Right ventricle myocardium superior (tissue), 1 donor: ENCODE measurements around the gene ECI1. TPM values are rescaled to one million over a fixed set of nuclear protein-coding genes. Genes with fewer than 3 reads are reported as not detected.

ENCODE experiments used
- ATAC-seq: fragments of 200-7000 bp; cut with Tn5 transposase; one replicate; pipeline ENCODE4 v1.9.1; 2020; ENCODE audit warnings: mild to moderate bottlenecking; ENCODE audit not compliant: poor library complexity
- DNase-seq: peaks from one replicate; pipeline ENCODE4 v3.0.0-alpha.2; 2020
- intact Hi-C: fragments of 100-400 bp; cut with DNase I; formaldehyde crosslinking; loops from one replicate; pipeline ENCODE4 v1.11.2; 2022
- long read RNA-seq: library from polyadenylated mRNA; unstranded; transcript quantifications from one replicate; pipeline ENCODE4 v2.0.0, GENCODE V29; 2021
- total RNA-seq: library from RNA; stranded (reverse); fragmentation: NEBNext Ultra II Directional; extraction: Animal tissue kit (Norgen Biotek cat#: 25700); gene quantifications from one replicate; pipeline ENCODE4 v1.2.1, GENCODE V29; 2021
- donor health status: DM: no; HTN: yes; CAD: no; lungs with severe emphysema.

ECI1 gene, protein sequence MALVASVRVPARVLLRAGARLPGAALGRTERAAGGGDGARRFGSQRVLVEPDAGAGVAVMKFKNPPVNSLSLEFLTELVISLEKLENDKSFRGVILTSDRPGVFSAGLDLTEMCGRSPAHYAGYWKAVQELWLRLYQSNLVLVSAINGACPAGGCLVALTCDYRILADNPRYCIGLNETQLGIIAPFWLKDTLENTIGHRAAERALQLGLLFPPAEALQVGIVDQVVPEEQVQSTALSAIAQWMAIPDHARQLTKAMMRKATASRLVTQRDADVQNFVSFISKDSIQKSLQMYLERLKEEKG
- 215 TPM for total RNA-seq
- long read RNA-seq, transcript ECI1-206 (6 exons, 961 nt) = minor isoform, 18 of 342 reads
- long read RNA-seq, transcript ECI1-201 (7 exons, 1,541 nt) = major isoform, 284 of 342 reads
- long read RNA-seq, partial matches to known transcripts = 27 of 342 reads
- long read RNA-seq, other reads (novel, unspliced or antisense) = 9 of 342 reads

DNA sequence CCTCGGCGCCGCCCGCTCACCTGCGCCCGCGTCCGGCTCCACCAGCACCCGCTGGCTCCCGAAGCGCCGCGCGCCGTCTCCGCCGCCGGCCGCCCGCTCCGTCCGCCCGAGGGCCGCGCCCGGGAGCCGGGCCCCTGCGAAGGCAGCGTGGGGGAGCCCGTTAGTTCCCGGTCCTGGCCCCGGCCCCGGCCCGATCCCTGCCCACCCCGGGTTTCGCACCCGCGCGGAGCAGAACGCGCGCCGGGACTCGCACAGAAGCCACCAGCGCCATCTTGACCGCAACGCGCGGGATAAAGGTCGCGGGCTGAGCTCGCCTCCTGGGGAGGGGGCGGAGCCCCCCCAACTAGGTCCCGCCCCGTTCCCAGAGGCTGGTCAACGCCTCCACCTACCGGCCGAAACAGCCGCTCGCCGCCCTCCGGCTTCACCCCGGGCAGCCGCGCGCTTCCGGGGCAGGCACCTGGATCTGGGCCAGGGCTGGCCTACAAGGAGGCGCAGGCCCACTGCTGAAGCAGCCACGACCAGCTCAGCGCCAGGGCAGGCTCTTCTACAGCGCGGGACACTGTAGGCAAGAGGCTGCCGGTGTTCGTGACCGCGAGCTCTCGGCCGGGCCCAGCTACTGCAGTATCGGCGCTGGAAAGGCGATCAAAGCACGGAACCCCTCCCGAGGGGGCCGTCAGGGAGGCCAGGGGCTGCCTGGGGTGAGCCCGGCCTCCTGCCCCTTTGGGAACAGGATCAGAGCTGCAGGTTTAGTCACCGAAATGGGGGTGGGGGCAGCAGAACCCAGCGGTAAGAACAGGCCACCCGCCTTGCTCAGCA, at the start of gene ECI1:
Gene ECI1, minus strand, starts transcription at position 292 of the 816 bp plus-strand sequence. Its CDS starts 21 bp downstream, at position 271.
- peak; percentile 98 for ATAC-seq
- intact Hi-C loops = no loop called here

DNA sequence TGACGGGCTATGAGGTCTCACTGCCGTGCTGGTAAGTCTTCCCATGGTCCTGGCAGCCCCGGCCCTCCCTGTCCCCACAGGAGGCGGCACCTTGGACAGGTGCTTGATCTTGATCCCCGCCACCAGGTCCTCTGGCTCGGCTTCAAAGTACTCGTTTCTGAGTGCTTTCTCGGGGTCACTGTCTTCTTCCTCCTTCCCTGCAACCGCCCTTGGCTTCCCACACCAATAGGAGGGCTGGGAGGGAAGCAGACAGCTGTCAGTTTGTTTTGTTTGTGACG, 48.5 kb upstream of the ECI1 start:
- no peak for ATAC-seq
- DNase-seq = no peak
- intact Hi-C loops = no loop called here

More for the DNA sequence above, at the start of gene ECI1:
- DNase-seq = peak; percentile 98

DNA sequence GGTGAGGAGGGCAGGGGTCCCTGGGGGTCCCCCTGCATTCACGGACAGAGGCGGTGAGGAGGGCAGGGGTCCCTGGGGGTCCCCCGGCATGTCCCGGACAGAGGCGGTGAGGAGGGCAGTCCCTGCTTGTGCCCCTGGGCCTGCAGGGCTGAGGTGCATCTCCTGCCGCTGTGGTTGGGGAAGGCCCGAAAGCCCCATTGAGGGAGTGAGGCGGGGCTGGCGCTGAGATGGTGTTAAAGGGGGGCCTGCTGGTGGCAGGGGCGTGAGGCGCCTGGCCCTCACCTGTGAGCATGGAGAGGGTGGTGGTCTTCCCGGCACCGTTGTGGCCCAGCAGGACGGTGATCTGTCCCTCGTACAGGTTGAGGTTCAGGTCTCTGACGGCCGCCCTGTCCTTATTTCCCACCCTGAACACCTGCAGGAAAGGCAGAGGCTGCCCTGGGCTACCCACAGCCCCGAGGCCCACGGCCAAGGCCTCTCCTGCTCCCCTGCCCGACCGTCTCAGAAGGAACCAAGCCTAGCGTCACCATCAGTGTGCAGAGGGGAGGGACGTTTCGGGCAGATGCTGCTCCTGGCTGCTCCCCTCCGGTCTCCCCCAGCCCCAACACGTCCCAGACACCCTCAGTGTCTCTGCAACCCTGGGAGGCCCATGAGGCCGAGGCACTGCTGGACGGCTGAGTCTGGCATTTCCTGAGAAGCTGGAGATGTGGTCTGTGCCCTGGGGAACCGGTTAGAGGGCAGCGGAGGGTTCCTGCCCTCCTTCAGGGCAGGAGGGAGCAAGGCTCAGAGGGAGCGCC, 47.9 kb upstream of the ECI1 start:
- intact Hi-C loops = no loop called here
- ATAC-seq (no peak), DNase-seq (no peak)

DNA sequence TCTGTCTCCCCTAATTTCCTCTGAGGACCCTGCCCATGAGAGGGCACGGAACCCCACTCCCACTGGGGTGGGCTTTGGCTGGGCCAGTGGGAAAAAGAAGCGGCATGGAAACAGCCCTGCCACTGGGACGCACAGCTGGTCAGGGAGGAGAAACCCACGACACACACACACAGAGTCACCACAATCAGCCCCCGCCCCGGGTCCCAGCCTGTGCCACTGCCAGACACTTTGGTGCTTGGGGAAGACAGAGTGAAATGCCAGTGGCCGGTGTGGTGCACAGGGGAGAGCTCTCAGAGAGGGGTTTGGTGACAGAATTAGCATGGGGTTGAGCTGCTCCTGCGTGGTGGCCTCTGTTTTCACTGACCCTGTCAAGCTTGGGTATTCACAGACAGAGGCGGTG, 47.2 kb upstream of the ECI1 start:
- intact Hi-C loops = no loop called here
- ATAC-seq = no peak
- no peak for DNase-seq

DNA sequence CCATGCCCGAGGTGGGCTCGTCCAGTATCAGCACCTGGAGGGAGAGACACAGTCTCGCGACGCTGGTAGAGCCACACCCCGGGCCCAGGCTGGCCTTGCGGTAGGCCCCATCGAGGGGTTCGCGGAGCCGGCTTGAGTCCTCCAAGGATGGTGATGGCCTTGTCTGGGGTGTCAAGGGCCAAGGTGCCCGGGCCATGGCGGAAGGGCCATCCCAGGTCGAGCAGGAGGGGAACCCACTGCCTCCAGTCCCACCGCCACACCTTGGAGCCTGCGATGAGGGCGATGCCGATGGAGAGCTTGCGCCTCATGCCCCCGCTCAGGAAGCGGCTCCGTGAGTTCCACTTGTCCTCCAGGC, 46.1 kb upstream of the ECI1 start:
- no peak for ATAC-seq
- intact Hi-C loops = no loop called here
- DNase-seq = no peak

DNA sequence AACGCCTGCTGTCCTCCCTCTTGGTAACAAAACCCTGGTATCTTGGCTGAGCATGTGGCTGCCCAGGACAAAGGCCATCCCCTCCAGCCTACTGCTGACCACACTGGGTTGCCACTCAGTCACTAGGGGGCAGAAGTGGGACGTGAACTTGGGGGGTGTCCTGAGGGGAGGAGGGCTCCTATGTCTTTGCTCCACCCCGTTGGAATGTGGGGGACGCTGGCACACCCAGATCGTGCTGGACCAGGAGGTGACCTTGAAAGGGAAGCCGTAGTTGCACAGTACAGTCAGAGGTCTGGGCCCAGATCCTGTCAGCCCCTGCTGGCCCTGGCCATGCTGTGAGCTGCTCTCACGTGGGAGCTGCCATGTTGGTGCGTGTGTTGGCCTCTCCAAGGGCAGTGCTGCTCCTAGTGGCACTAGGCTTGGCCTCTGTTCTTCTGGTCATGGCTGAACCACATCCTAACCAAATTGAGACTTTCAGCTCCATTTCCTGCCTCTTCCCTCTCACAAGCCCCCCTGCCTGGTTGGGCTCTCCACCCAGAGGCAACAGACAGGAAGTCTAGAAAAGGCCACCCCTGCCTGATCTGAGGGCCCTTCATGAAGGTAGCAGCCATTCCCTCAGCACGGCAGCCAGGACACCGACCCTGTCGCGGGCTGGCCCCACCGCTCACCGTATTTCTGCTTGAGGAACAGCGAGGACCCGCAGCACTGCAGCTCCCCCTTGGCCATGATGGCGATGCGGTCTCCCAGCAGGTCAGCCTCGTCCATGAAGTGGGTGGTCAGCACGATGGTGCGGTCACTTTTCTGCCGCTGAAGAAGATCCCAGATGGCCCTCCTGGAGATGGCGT, 45.5 kb upstream of the ECI1 start:
- peak; percentile 53 for ATAC-seq
- intact Hi-C loops = no loop called here
- DNase-seq = no peak

DNA sequence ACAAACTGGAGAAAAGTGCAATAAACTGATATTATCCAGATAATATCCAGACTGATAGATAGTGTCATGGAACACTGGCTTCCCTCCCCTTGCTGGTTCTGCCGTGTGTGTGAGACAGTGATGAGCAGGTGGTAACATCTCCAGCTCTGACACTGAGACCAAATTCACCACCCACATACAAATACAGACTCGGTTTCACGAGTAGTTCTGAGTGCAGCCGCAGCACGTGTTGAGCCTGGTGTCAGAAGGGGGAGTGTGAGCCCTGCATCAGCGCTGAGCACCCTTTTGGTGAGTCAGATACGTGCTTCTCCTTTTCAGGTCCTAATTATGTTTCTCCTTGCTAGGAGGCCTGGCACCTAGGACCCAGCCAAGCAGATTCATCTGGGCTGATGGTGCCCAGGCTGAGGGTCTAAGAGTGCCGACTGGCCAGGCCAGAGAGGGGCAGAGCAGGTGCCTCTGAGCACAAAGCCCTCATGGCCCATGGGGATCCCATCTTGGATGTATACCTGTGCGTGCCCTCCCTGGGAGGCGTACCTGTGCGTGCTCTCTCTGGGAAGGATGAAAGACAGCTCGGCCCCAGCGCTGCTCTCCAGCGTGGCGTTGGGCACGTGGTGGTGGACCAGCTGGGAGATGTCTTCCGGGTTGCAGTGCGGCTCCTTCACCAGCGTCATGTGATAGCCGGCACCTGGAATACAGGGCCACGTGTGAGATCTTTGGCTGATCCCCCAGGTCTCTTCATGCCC, 43.8 kb upstream of the ECI1 start:
- ATAC-seq (no peak), DNase-seq (no peak)
- intact Hi-C loops = no loop called here

DNA sequence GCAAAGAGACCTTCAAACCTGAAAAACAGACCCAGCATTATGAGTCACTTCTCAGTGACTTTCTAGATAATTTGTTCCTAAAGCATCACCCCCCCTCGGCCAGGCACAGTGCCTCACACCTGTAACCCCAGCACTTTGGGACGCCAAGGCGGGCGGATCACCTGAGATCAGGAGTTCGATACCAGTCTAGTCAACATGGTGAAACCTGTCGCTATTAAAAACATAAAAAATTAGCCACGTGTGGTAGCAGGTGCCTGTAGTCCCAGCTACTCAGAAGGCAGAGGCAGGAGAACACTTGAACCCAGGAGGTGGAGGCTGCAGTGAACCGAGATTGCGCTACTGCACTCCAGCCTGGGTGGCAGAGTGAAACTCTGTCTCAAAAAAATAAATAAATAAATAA, 40.8 kb upstream of the ECI1 start:
- DNase-seq (no peak), ATAC-seq (no peak)
- intact Hi-C loops = no loop called here

DNA sequence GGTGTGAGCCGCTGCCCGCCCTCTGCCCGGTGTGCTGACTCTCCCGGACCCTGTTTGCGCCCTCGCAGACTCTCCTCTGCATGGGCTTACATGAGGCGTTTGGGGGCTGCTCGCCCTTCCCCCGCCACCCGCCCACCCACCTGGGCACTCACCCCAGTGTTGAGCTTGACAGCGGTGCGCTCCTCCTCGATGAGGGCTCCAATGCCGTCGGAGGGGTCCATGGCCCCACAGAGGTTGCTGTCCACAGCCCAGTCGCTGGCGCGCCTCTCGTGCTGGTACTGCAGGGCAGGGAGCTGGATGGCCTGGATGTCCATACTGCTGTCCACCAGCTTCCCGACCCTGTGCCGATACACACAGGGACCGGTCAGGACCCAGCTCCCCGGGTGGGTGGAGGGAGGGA, 37.9 kb upstream of the ECI1 start:
- DNase-seq = no peak
- intact Hi-C loops = no loop called here
- ATAC-seq = no peak

DNA sequence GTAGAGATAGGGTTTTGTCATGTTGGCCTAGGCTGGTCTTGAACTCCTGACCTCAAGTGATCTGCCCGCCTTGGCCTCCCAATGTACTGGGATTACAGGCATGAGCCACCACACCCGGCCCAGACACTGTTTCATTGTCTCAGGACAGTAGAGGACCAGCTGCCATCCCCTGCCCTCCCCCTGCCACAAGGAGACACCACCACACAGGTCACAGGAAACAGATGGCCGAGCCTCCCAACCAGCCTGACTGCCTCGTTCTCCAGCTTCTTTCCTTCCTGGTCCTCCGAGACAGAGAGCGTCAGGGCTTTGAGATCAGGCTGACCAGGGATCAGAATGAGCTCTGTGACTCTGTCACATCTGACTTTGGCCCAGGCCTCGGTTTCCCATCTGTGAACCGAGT, 37.3 kb upstream of the ECI1 start:
- intact Hi-C loops = no loop called here
- DNase-seq = no peak
- ATAC-seq = no peak

DNA sequence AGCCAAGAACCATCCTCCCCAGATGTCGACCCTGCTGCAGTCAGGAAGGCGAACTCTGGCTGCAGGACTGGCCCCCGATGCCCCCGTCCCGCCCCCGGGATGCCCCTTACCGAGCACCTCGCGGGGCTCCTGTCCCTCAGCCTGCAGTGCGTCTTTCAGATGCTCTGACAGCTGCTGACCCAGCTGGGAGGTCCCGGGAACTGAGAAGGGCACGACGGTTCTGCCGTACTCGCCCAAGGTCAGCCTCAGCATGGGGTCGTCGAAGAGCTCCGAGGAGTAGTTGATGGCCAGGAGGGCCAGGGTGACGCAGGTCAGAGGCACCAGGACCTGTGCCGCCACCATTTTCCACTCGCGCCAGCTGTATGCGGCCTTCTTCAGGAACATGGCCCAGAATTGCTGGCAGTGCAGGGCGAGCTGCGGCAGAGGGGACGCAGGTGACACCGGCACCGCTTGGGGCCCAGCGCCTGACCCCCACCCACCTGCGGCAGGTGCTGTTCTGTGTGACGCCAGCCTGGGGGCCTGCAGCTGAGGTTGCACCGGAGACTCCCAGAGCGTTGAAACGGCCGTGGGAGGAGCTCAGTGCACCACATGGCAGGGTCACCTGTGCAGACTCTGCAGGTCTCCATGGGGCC, 36.6 kb upstream of the ECI1 start:
- DNase-seq (no peak), ATAC-seq (no peak)
- intact Hi-C loops = no loop called here

DNA sequence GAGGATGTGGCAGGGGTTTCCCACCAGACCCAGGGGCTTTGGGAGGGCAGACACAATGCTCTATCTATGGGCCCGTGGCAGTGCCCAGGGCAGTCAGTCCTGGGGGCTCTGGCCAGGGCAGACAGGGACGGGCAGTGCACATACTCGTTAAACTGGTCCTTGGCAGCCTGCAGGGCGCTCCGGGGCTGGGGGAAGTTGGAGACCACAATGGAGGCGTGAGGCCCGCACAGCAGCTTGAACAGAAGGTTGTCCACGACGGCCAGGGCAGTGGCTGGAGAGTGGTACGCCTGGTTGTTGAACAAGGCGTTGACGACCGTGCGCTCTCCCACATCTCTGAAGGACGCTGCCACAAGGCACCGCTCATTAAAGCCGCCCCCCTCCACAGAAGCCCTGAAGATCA, 35.2 kb upstream of the ECI1 start:
- no peak for ATAC-seq
- DNase-seq = no peak
- intact Hi-C loops = no loop called here

DNA sequence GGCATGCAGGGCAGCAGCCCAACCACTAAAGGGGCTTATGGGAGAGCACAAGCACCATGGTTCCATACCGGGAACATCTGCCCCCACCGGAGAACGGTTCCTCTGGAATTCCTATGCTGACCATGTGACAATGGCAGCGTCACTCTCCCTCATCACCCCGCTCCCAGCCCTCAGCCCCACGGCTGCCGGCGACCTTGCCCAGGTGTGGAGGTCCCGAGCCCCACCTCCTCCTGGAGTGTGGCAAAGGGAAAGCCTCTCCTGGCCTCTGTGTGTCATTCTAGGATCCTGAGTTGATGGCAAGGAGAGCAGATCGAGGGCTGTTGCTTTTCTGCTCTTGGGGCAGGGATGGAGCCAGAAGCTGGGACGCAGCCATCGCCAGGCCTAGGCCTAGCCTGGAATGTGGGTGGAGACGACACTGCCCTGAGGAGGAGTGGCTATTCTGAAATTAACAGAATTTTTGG, 34.4 kb upstream of the ECI1 start:
- intact Hi-C loops = no loop called here
- ATAC-seq (no peak), DNase-seq (no peak)

DNA sequence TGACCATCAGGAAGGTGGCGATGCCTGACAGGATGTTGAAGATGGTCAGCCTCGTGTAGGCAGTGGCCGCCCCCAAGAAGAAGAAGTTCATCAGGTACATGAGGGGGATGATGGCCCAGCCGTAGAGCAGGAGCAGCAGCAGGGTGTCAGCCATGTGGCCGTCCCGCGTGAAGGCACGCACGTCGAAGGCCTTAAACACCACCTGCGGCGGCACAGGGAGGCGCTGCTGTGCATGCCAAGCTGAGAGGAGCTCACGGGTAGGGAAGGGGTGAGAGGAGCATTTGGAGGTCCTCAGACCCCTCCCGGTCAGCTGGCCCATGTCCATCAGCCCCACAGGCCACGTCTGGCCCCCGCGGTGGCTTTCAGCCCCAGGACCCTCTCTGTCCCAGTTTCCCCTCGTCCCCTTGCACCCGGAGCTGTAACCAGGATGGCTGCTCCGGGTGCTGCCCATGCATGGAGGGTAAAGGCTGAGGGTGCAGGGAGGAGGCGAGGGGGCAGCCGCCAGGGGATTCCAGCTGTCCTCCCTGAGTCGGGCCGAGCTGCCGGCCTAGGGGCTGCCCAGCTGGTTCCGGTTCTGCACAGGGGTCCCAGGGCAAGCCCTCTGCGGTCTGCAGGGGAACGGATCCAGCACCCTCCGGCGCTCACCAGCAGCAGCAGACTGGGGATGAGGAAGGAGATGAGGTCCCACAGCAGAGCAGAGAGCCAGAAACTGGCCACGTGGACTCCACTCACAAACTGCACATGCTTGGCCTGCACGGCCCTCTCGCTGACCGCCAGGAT, 33.6 kb upstream of the ECI1 start:
- intact Hi-C loops = no loop called here

DNA sequence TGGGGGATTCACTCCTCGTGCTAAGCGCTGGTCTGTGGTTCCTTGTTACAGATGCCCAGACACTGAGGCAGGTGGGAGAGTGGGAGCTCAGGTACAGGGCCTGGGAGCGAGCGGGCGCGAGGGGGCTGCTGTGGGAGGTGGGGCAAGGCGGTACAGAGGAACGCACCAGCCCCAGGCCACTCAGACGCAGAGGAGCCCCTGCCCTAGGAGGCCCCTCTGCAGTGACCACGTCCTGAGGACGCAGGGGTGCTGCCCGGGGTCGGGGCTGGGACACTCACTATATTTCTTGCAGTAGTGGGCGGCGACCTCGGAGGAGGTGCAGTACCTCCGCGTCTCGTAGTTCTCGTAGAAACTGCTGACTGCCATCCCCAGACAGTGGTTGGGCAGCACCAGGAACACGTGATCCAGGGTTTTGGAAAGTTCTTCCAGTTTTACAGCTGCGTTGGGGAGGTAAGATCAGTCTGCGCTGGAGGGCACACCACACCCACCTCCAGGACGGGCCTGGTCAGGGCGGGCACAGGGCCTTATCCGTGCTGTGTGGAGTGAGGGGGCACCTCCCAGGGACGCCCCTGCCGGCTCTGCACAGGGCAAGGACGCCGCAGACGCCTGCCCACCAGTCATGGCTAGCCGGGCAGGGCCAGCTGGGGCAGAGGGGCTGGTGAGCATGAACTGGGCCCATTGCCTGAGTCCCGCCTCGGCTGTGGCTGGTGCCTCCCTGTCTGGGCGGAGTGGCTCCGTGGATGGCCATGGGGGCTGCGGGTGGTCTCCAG, 32.8 kb upstream of the ECI1 start:
- DNase-seq (no peak), ATAC-seq (no peak)
- intact Hi-C loops = no loop called here

More for the DNA sequence above, 33.6 kb upstream of the ECI1 start:
- DNase-seq (no peak), ATAC-seq (no peak)
